Activated T-cell treated with anti-CD3 and anti-CD28 coated beads, Interleukin-2, amount 50 U/mL, for 24 hours (primary cell): Measurements from ENCODE around the gene ZSWIM6.

Experiments
- DNase-seq: peaks from one replicate; pipeline ENCODE4 v3.0.0-alpha.2; 2020
- H3K27ac Mint-ChIP-seq: 2 replicates; pipeline ENCODE4 v1.8.0; 2020; ENCODE audit warnings: mild to moderate bottlenecking, mixed read lengths
- H3K27me3 Mint-ChIP-seq: 2 replicates; pipeline ENCODE4 v1.8.0; 2020; ENCODE audit warnings: mixed read lengths
- H3K36me3 Mint-ChIP-seq: 2 replicates; pipeline ENCODE4 v1.8.0; 2020; ENCODE audit warnings: low read depth, mixed read lengths
- H3K4me1 Mint-ChIP-seq: 2 replicates; pipeline ENCODE4 v1.8.0; 2020; ENCODE audit warnings: low read depth, mixed read lengths
- H3K4me3 Mint-ChIP-seq: 2 replicates; pipeline ENCODE4 v1.8.0; 2020; ENCODE audit warnings: mild to moderate bottlenecking, moderate library complexity, mixed read lengths
- H3K9me3 Mint-ChIP-seq: 2 replicates; pipeline ENCODE4 v1.8.0; 2020; ENCODE audit warnings: mixed read lengths

The ZSWIM6 gene

GRCh38 chr5:61535828-61536227 lies 203.8 kb downstream of the ZSWIM6 start:
- no peak overlapping the region for H3K4me3 Mint-ChIP-seq
- DNase-seq: no peak
- no peaks in the 10 kb centered on the region for H3K27me3 Mint-ChIP-seq
- peaks cover 79% of the 10 kb centered on the region for H3K36me3 Mint-ChIP-seq
- H3K4me1 Mint-ChIP-seq: peaks cover 36% of the 10 kb centered on the region
- H3K27ac Mint-ChIP-seq: no peak overlapping the region
- H3K9me3 Mint-ChIP-seq: peaks cover 12% of the 10 kb centered on the region

- no peak overlapping the region for H3K4me3 Mint-ChIP-seq
- H3K27me3 Mint-ChIP-seq: no peaks in the 10 kb centered on the region
- peaks cover 36% of the 10 kb centered on the region for H3K4me1 Mint-ChIP-seq
- peaks cover 12% of the 10 kb centered on the region for H3K9me3 Mint-ChIP-seq
- H3K36me3 Mint-ChIP-seq: peaks cover 79% of the 10 kb centered on the region
- H3K27ac Mint-ChIP-seq: no peak overlapping the region
- no peak for DNase-seq
These were observed 204.9 kb downstream of the ZSWIM6 start for GRCh38 chr5:61536922-61537321.

- no peaks in the 10 kb centered on the region for H3K27me3 Mint-ChIP-seq
- H3K4me3 Mint-ChIP-seq: no peak overlapping the region
- H3K36me3 Mint-ChIP-seq: peaks cover 82% of the 10 kb centered on the region
- peaks cover 28% of the 10 kb centered on the region for H3K4me1 Mint-ChIP-seq
- H3K9me3 Mint-ChIP-seq: peaks cover 10% of the 10 kb centered on the region
- no peak for DNase-seq
- H3K27ac Mint-ChIP-seq: no peak overlapping the region
These were observed 206.9 kb downstream of the ZSWIM6 start for GRCh38 chr5:61538722-61539501.

- no peak overlapping the region for H3K4me3 Mint-ChIP-seq
- H3K4me1 Mint-ChIP-seq: no peaks in the 10 kb centered on the region
- DNase-seq: no peak
- no peaks in the 10 kb centered on the region for H3K27me3 Mint-ChIP-seq
- no peaks in the 10 kb centered on the region for H3K9me3 Mint-ChIP-seq
- peaks cover 9% of the 10 kb centered on the region for H3K36me3 Mint-ChIP-seq
- no peak overlapping the region for H3K27ac Mint-ChIP-seq
These were observed 217.5 kb downstream of the ZSWIM6 start for GRCh38 chr5:61549530-61549929.

- Mint-ChIP-seq H3K4me1 (no peaks in the 10 kb centered on the region), H3K27me3 (peaks cover 6% of the 10 kb centered on the region), H3K4me3 (no peak overlapping the region), H3K36me3 (no peaks in the 10 kb centered on the region), H3K27ac (no peak overlapping the region), H3K9me3 (no peaks in the 10 kb centered on the region)
- no peak for DNase-seq
These were observed 219.7 kb downstream of the ZSWIM6 start for GRCh38 chr5:61551637-61552313.

- no peak overlapping the region for H3K4me3 Mint-ChIP-seq
- no peak for DNase-seq
- peaks cover 7% of the 10 kb centered on the region for H3K27me3 Mint-ChIP-seq
- no peaks in the 10 kb centered on the region for H3K9me3 Mint-ChIP-seq
- no peak overlapping the region for H3K27ac Mint-ChIP-seq
- no peaks in the 10 kb centered on the region for H3K36me3 Mint-ChIP-seq
- no peaks in the 10 kb centered on the region for H3K4me1 Mint-ChIP-seq
These were observed 227.1 kb downstream of the ZSWIM6 start for GRCh38 chr5:61559146-61559545.

GRCh38 chr5:61559722-61560121 lies 227.7 kb downstream of the ZSWIM6 start:
- no peak for DNase-seq
- Mint-ChIP-seq H3K36me3 (no peaks in the 10 kb centered on the region), H3K27ac (no peak overlapping the region), H3K27me3 (peaks cover 7% of the 10 kb centered on the region), H3K4me3 (no peak overlapping the region), H3K9me3 (no peaks in the 10 kb centered on the region), H3K4me1 (no peaks in the 10 kb centered on the region)

GRCh38 chr5:61563401-61563800 lies 231.3 kb downstream of the ZSWIM6 start:
- Mint-ChIP-seq H3K4me3 (no peak overlapping the region), H3K27ac (no peak overlapping the region), H3K36me3 (no peaks in the 10 kb centered on the region), H3K4me1 (no peaks in the 10 kb centered on the region), H3K27me3 (no peaks in the 10 kb centered on the region), H3K9me3 (no peaks in the 10 kb centered on the region)
- DNase-seq: no peak

- no peaks in the 10 kb centered on the region for H3K4me1 Mint-ChIP-seq
These were observed 235.3 kb downstream of the ZSWIM6 start for GRCh38 chr5:61567337-61567736.

GRCh38 chr5:61569353-61569752 lies 237.3 kb downstream of the ZSWIM6 start:
- no peak for DNase-seq
- Mint-ChIP-seq H3K4me1 (no peaks in the 10 kb centered on the region), H3K9me3 (no peaks in the 10 kb centered on the region), H3K4me3 (no peak overlapping the region), H3K36me3 (no peaks in the 10 kb centered on the region), H3K27ac (no peak overlapping the region), H3K27me3 (no peaks in the 10 kb centered on the region)

More at GRCh38 chr5:61567337-61567736, 235.3 kb downstream of the ZSWIM6 start:
- H3K36me3 Mint-ChIP-seq: no peaks in the 10 kb centered on the region
- H3K9me3 Mint-ChIP-seq: no peaks in the 10 kb centered on the region
- H3K27me3 Mint-ChIP-seq: no peaks in the 10 kb centered on the region
- no peak overlapping the region for H3K4me3 Mint-ChIP-seq
- H3K27ac Mint-ChIP-seq: no peak overlapping the region
- DNase-seq: no peak

GRCh38 chr5:61570767-61571166 lies 238.7 kb downstream of the ZSWIM6 start:
- no peaks in the 10 kb centered on the region for H3K36me3 Mint-ChIP-seq
- no peaks in the 10 kb centered on the region for H3K9me3 Mint-ChIP-seq
- DNase-seq: no peak
- H3K4me1 Mint-ChIP-seq: no peaks in the 10 kb centered on the region
- no peak overlapping the region for H3K27ac Mint-ChIP-seq
- H3K27me3 Mint-ChIP-seq: no peaks in the 10 kb centered on the region
- H3K4me3 Mint-ChIP-seq: no peak overlapping the region

GRCh38 chr5:61572959-61573358 lies 240.9 kb downstream of the ZSWIM6 start:
- no peak overlapping the region for H3K4me3 Mint-ChIP-seq
- no peaks in the 10 kb centered on the region for H3K9me3 Mint-ChIP-seq
- no peaks in the 10 kb centered on the region for H3K36me3 Mint-ChIP-seq
- H3K27ac Mint-ChIP-seq: no peak overlapping the region
- no peaks in the 10 kb centered on the region for H3K4me1 Mint-ChIP-seq
- H3K27me3 Mint-ChIP-seq: no peaks in the 10 kb centered on the region
- DNase-seq: no peak

GRCh38 chr5:61575103-61575502 lies 243.0 kb downstream of the ZSWIM6 start:
- H3K4me3 Mint-ChIP-seq: no peak overlapping the region
- H3K4me1 Mint-ChIP-seq: no peaks in the 10 kb centered on the region
- H3K27ac Mint-ChIP-seq: no peak overlapping the region
- no peak for DNase-seq
- H3K27me3 Mint-ChIP-seq: no peaks in the 10 kb centered on the region
- no peaks in the 10 kb centered on the region for H3K36me3 Mint-ChIP-seq
- H3K9me3 Mint-ChIP-seq: no peaks in the 10 kb centered on the region

GRCh38 chr5:61575581-61575980 lies 243.5 kb downstream of the ZSWIM6 start:
- no peaks in the 10 kb centered on the region for H3K9me3 Mint-ChIP-seq
- no peaks in the 10 kb centered on the region for H3K36me3 Mint-ChIP-seq
- H3K27ac Mint-ChIP-seq: no peak overlapping the region
- H3K4me1 Mint-ChIP-seq: no peaks in the 10 kb centered on the region
- H3K4me3 Mint-ChIP-seq: no peak overlapping the region
- no peak for DNase-seq
- H3K27me3 Mint-ChIP-seq: no peaks in the 10 kb centered on the region

- Mint-ChIP-seq H3K9me3 (no peaks in the 10 kb centered on the region), H3K4me1 (no peaks in the 10 kb centered on the region), H3K27me3 (no peaks in the 10 kb centered on the region), H3K27ac (no peak overlapping the region), H3K4me3 (no peak overlapping the region), H3K36me3 (no peaks in the 10 kb centered on the region)
- DNase-seq: no peak
These were observed 244.5 kb downstream of the ZSWIM6 start for GRCh38 chr5:61576556-61576955.
